Right atrium auricular region (tissue), 2 donors: ENCODE results near the gene CFD. TPM values are rescaled to one million over a fixed set of nuclear protein-coding genes. Genes with fewer than 3 reads are reported as not detected.

Source experiments
- DNase-seq: peaks from one replicate; pipeline ENCODE4 v3.0.0-alpha.2; 2019; ENCODE audit warnings: low spot score
- H3K27ac ChIP-seq, 2 donors: fragments of 200-600 bp; sonication (generic); 1 replicate in 1 of 2; 2 replicates in 1 of 2; pipeline ENCODE4 v1.5.1; 2016 to 2019
- H3K27me3 ChIP-seq, 2 donors: fragments of 200-600 bp; sonication (generic); one replicate each; pipeline versions ENCODE4 v1.5.1 to v1.6.0; 2017 to 2019
- H3K36me3 ChIP-seq: fragments of 200-600 bp; sonication (generic); one replicate; pipeline ENCODE4 v1.5.1; 2016
- H3K4me1 ChIP-seq, 2 donors: fragments of 200-600 bp; sonication (generic); one replicate each; pipeline versions ENCODE4 v1.5.1 to v1.6.0; 2017 to 2019
- H3K4me3 ChIP-seq, 2 donors: fragments of 200-600 bp; sonication (generic); 1 replicate in 1 of 2; 2 replicates in 1 of 2; pipeline ENCODE4 v1.5.1; 2017 to 2019; ENCODE audit warnings: mild to moderate bottlenecking in 1 of 2, moderate library complexity in 1 of 2
- H3K9me3 ChIP-seq, 2 donors: fragments of 200-600 bp; sonication (generic); one replicate each; pipeline ENCODE4 v1.5.1; 2019
- total RNA-seq, 2 donors: library from RNA; depleted of rRNA; stranded (reverse); fragments of >200 nt; gene quantifications; one replicate each; pipeline ENCODE4 v1.1.0, GENCODE V29; 2016
- TF ChIP-seq, protein P1 (sequence below), 2 donors: fragments of 200-600 bp; sonication (generic); IDR thresholded peaks; one replicate each; pipeline ENCODE4 v1.5.1; 2019; ENCODE audit warnings: antibody characterized with exemption in 2 of 2

CFD gene
- total RNA-seq, 2 donors from 2014 or later: 133 to 652 TPM

DNA sequence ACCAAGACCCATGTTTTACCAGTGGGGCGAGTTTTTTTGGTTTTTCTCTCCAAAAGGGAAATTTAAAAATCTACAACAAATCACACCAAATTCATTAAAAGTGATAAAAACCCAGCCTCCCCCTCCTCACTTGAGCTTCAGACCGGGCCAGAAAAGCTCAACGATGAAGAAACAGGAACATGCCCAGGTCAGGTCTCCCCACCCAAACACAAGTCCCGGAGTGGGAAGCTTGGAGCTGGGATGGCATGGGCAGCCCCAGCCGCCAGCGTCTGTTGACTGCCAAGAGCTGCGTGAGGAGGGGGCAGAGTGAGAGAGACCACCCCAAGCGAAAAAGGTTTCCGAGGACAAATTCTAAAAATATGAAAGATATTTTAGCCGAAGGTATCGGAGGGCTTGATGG lies 37.5 kb downstream of the CFD start:
- H3K4me1 ChIP-seq: peaks cover 0 to 10% of the 10 kb centered on the region in 2 donors
- no peak for DNase-seq
- TF ChIP-seq, protein P1, sequence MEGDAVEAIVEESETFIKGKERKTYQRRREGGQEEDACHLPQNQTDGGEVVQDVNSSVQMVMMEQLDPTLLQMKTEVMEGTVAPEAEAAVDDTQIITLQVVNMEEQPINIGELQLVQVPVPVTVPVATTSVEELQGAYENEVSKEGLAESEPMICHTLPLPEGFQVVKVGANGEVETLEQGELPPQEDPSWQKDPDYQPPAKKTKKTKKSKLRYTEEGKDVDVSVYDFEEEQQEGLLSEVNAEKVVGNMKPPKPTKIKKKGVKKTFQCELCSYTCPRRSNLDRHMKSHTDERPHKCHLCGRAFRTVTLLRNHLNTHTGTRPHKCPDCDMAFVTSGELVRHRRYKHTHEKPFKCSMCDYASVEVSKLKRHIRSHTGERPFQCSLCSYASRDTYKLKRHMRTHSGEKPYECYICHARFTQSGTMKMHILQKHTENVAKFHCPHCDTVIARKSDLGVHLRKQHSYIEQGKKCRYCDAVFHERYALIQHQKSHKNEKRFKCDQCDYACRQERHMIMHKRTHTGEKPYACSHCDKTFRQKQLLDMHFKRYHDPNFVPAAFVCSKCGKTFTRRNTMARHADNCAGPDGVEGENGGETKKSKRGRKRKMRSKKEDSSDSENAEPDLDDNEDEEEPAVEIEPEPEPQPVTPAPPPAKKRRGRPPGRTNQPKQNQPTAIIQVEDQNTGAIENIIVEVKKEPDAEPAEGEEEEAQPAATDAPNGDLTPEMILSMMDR (IDR thresholded peaks at IDR 0.05): no peak
- H3K4me3 ChIP-seq: no peak overlapping the region
- peaks cover 17% of the 10 kb centered on the region for H3K36me3 ChIP-seq
- H3K27me3 ChIP-seq: no peaks in the 10 kb centered on the region
- H3K27ac ChIP-seq: no peak overlapping the region
- H3K9me3 ChIP-seq: no peaks in the 10 kb centered on the region

DNA sequence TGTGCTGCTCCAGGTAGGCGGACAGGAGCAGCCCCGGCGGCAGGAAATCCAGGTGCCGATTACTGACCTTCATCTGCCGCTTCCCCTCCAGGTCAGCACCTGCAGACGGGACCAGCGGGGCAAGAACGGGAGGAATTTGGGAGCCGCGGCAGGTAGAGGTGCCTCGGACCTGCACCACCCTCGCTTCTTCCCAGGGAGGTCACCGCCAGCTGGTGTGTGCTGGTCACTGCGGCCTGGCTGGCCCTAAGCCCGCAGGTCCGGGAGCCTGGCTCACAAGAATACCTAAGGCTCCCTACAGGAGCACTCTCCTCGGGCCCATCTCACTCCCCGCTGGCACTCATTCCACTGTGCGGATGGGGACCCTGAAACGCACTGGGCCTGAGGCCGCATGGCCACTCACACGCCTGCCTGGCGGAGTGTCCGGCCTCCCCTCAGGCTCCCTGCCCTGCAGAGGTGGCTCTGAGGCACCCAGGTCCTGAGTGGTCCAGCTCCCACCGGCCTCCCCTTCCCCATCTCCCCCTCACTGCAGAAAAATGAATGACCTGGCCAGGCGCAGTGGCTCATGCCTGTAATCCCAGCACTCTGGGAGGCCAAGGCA lies 38.1 kb downstream of the CFD start:
- no peak overlapping the region for H3K27ac ChIP-seq
- H3K4me1 ChIP-seq: peaks cover 0 to 5% of the 10 kb centered on the region in 2 donors
- no peaks in the 10 kb centered on the region for H3K27me3 ChIP-seq
- TF ChIP-seq, protein P1 (IDR thresholded peaks at IDR 0.05): no peak
- DNase-seq: no peak
- H3K4me3 ChIP-seq: no peak overlapping the region
- H3K36me3 ChIP-seq: peaks cover 17% of the 10 kb centered on the region
- no peaks in the 10 kb centered on the region for H3K9me3 ChIP-seq

- no peak for DNase-seq
- TF ChIP-seq, protein P1 (IDR thresholded peaks at IDR 0.05): no peak
- Histone ChIP-seq H3K27me3 (no peaks in the 10 kb centered on the region), H3K4me1 (peaks cover 0 to 3% of the 10 kb centered on the region in 2 donors), H3K36me3 (peaks cover 17% of the 10 kb centered on the region), H3K27ac (no peak overlapping the region), H3K9me3 (no peaks in the 10 kb centered on the region), H3K4me3 (no peak overlapping the region)
Measured at GRCh38 chr19:898663-899062, 39.2 kb downstream of the CFD start.

GRCh38 chr19:899336-900042 lies 40.0 kb downstream of the CFD start:
- TF ChIP-seq, protein P1 (IDR thresholded peaks at IDR 0.05): no peak
- DNase-seq: no peak
- Histone ChIP-seq H3K9me3 (no peaks in the 10 kb centered on the region), H3K27ac (no peak overlapping the region), H3K4me1 (no peaks in the 10 kb centered on the region), H3K4me3 (no peak overlapping the region), H3K27me3 (no peaks in the 10 kb centered on the region), H3K36me3 (peaks cover 17% of the 10 kb centered on the region)

- Histone ChIP-seq H3K4me1 (no peaks in the 10 kb centered on the region), H3K9me3 (no peaks in the 10 kb centered on the region), H3K36me3 (peaks cover 17% of the 10 kb centered on the region), H3K27me3 (no peaks in the 10 kb centered on the region), H3K4me3 (no peak overlapping the region), H3K27ac (no peak overlapping the region)
- TF ChIP-seq, protein P1 (IDR thresholded peaks at IDR 0.05): no peak
- no peak for DNase-seq
Measured at GRCh38 chr19:900043-900301, 40.5 kb downstream of the CFD start.
